ENCODE data around the gene PARN.

DNA sequence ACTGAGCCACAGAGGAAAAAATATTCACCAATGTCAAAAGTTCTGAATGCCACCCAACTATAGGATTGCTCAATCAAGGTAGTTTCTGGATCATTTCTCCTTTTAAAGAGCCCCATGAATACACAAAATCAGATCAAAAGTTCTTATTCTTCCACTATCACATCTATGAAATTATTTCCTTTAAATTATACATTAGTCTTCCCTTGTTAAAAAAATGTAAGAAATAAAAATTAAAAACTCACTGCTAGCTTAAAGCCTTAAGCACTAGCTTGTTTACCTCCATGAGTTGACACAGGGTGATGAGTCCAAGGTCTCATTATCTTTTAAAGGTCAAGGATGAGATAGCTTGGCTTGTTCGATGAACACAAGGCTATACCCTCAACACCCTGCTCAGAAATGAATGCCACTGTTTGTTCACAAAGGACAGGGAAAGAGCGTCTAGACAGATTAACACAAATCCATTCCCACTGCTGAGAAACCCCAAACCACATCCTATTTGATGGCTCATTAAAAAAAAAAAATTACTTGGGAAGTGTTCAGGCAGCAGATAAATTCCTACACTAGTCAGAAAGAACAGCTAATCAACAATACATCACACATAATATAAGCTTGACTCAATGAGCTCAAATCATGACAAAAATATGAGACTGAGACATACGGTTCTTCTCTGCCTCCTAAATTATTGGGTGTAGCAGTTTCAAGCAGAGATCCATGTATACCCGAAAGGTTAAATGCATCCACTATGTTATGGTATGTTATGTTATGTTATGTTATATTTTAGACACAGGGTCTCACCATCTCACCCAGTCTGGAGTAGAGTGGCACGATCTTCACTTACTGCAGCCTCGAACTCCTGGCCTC lies 118.9 kb downstream of the PARN start:
- TF ChIP-seq CTCF (IDR thresholded peaks at IDR 0.05) (no peak), SIN3A (IDR thresholded peaks at IDR 0.05; ENCODE audit: borderline replicate concordance, insufficient read depth, low read depth, low read length) (no peak)
